Caco-2 (cell line): Measurements from ENCODE around the gene WWOX. TPM values are rescaled to one million over a fixed set of nuclear protein-coding genes. Genes with fewer than 3 reads are reported as not detected.

Source experiments
- BruUV-seq: library from RNA; stranded (reverse); fragments of 400-500 nt; replicated peaks from 2 replicates; lab custom pipeline; 2021; lab: Mats Ljungman, UMichigan
- CTCF ChIA-PET: fragments of 300-600 bp; sonication (Branson Sonifier 250); formaldehyde crosslinking; loops from one replicate; lab custom pipeline; 2022; ENCODE audit warnings: antibody characterized with exemption; lab: Charles Lee
- POLR2A ChIA-PET: fragments of 300-600 bp; sonication (Branson Sonifier 250); formaldehyde crosslinking; loops from one replicate; lab custom pipeline; 2022; ENCODE audit warnings: antibody characterized with exemption; lab: Charles Lee
- DNase-seq, 2 experiments: peaks; one replicate each; pipeline versions ENCODE4 v3.0.0 to v3.0.0-alpha.2; 2020 to 2022
- H3K27me3 ChIP-seq: replicated peaks from 2 replicates; pipeline ENCODE4 v1.6.0; 2011; ENCODE audit warnings: low read length; ENCODE audit not compliant: control insufficient read depth, insufficient read depth
- H3K36me3 ChIP-seq: 2 replicates; pipeline ENCODE4 v1.5.1; 2011; ENCODE audit warnings: low read length; ENCODE audit not compliant: control insufficient read depth, insufficient read depth
- H3K4me1 ChIP-seq: fragments of 250-450 bp; sonication (Bioruptor Pico); 2 replicates; pipeline ENCODE4 v1.5.1; 2020; ENCODE audit warnings: mild to moderate bottlenecking
- H3K4me3 ChIP-seq: 2 replicates; pipeline ENCODE4 v1.5.1; 2011; ENCODE audit warnings: low read depth, mild to moderate bottlenecking, control low read depth, low read length
- H3K9me3 ChIP-seq: fragments of 250-450 bp; sonication (Bioruptor Pico); 2 replicates; pipeline ENCODE4 v1.5.1; 2020; ENCODE audit warnings: mild to moderate bottlenecking, moderate library complexity
- H3K27ac Mint-ChIP-seq: one replicate; pipeline ENCODE4 v1.8.0; 2022; ENCODE audit warnings: mixed read lengths; ENCODE audit not compliant: unreplicated experiment
- H3K27me3 Mint-ChIP-seq: one replicate; pipeline ENCODE4 v1.8.0; 2022; ENCODE audit warnings: mixed read lengths; ENCODE audit not compliant: insufficient read depth, unreplicated experiment
- H3K36me3 Mint-ChIP-seq: one replicate; pipeline ENCODE4 v1.8.0; 2022; ENCODE audit warnings: mild to moderate bottlenecking, mixed read lengths; ENCODE audit not compliant: insufficient read depth, unreplicated experiment
- H3K4me1 Mint-ChIP-seq: one replicate; pipeline ENCODE4 v1.8.0; 2022; ENCODE audit warnings: low read depth, mixed read lengths; ENCODE audit not compliant: unreplicated experiment
- H3K4me3 Mint-ChIP-seq: one replicate; pipeline ENCODE4 v1.8.0; 2022; ENCODE audit warnings: mild to moderate bottlenecking, moderate library complexity, mixed read lengths; ENCODE audit not compliant: unreplicated experiment
- H3K9me3 Mint-ChIP-seq: one replicate; pipeline ENCODE4 v1.8.0; 2022; ENCODE audit warnings: mixed read lengths; ENCODE audit not compliant: unreplicated experiment
- CTCF ChIP-seq, 2 experiments: fragments of 200-600 bp in 1 of 2; IDR thresholded peaks; 1 replicate in 1 of 2; 2 replicates in 1 of 2; pipeline versions ENCODE4 v1.5.1 to v1.8.0; 2011 to 2022; ENCODE audit warnings: antibody characterized with exemption in 1 of 2, control low read depth in 1 of 2, inconsistent platforms in 1 of 2, low read depth in 1 of 2, low read length in 1 of 2, mild to moderate bottlenecking in 1 of 2, moderate library complexity in 1 of 2; ENCODE audit not compliant: insufficient read depth in 1 of 2, severe bottlenecking in 1 of 2, unreplicated experiment in 1 of 2
- intact Hi-C: fragments of 100-400 bp; cut with micrococcal nuclease; formaldehyde crosslinking; loops from one replicate; pipeline ENCODE4 v1.10.0; 2022; ENCODE audit not compliant: unreplicated experiment
- total RNA-seq: library from RNA; stranded (reverse); gene quantifications from 2 replicates; pipeline ENCODE4 v1.2.3, GENCODE V29; 2022

WWOX gene
- total RNA-seq, 1 experiment from 2014 or later, result 45.0 TPM

GRCh38 chr16:78936060-78936459 is 836.6 kb downstream of the WWOX start:
- DNase-seq, result no peak
- no peaks in the 10 kb centered on the region for H3K27me3 ChIP-seq
- no peak overlapping the region for H3K4me3 ChIP-seq
- TF ChIP-seq CTCF (IDR thresholded peaks at IDR 0.05; ENCODE audit: insufficient read depth in 1 of 2, low read depth in 1 of 2, low read length in 1 of 2, severe bottlenecking in 1 of 2, unreplicated experiment in 1 of 2), result no peak
- Mint-ChIP-seq H3K36me3 (no peaks in the 10 kb centered on the region), H3K9me3 (no peaks in the 10 kb centered on the region), H3K4me1 (no peaks in the 10 kb centered on the region), H3K27me3 (no peaks in the 10 kb centered on the region), H3K27ac (no peak overlapping the region), H3K4me3 (no peak overlapping the region)
- ChIA-PET CTCF (no interaction called here), POLR2A (no interaction called here)
- H3K9me3 ChIP-seq, result no peaks in the 10 kb centered on the region
- H3K36me3 ChIP-seq, result no peaks in the 10 kb centered on the region
- no peaks in the 10 kb centered on the region for H3K4me1 ChIP-seq
- intact Hi-C loops, result no loop called here
- BruUV-seq, result no TSS peak

GRCh38 chr16:78939597-78939996 is 840.1 kb downstream of the WWOX start:
- no TSS peak for BruUV-seq
- TF ChIP-seq CTCF (IDR thresholded peaks at IDR 0.05; ENCODE audit: insufficient read depth in 1 of 2, low read depth in 1 of 2, low read length in 1 of 2, severe bottlenecking in 1 of 2, unreplicated experiment in 1 of 2), result no peak
- intact Hi-C loops, result no loop called here
- H3K4me1 ChIP-seq, result no peaks in the 10 kb centered on the region
- H3K27me3 Mint-ChIP-seq, result no peaks in the 10 kb centered on the region
- no peaks in the 10 kb centered on the region for H3K27me3 ChIP-seq
- no peaks in the 10 kb centered on the region for H3K36me3 Mint-ChIP-seq
- H3K4me3 ChIP-seq, result no peak overlapping the region
- H3K27ac Mint-ChIP-seq, result no peak overlapping the region
- DNase-seq, result no peak
- no peaks in the 10 kb centered on the region for H3K9me3 ChIP-seq
- H3K4me1 Mint-ChIP-seq, result no peaks in the 10 kb centered on the region
- no peaks in the 10 kb centered on the region for H3K36me3 ChIP-seq
- H3K9me3 Mint-ChIP-seq, result no peaks in the 10 kb centered on the region
- POLR2A ChIA-PET, result no interaction called here
- H3K4me3 Mint-ChIP-seq, result no peak overlapping the region
- CTCF ChIA-PET, result no interaction called here

- Histone ChIP-seq H3K9me3 (no peaks in the 10 kb centered on the region), H3K4me3 (no peak overlapping the region), H3K4me1 (no peaks in the 10 kb centered on the region), H3K36me3 (no peaks in the 10 kb centered on the region), H3K27me3 (no peaks in the 10 kb centered on the region)
- no peak overlapping the region for H3K27ac Mint-ChIP-seq
- CTCF ChIA-PET, result no interaction called here
- no peak for TF ChIP-seq CTCF (IDR thresholded peaks at IDR 0.05; ENCODE audit: insufficient read depth in 1 of 2, low read depth in 1 of 2, low read length in 1 of 2, severe bottlenecking in 1 of 2, unreplicated experiment in 1 of 2)
- no TSS peak for BruUV-seq
- intact Hi-C loops, result no loop called here
- no peaks in the 10 kb centered on the region for H3K4me1 Mint-ChIP-seq
- no peak for DNase-seq
- H3K36me3 Mint-ChIP-seq, result no peaks in the 10 kb centered on the region
- no peaks in the 10 kb centered on the region for H3K9me3 Mint-ChIP-seq
- H3K27me3 Mint-ChIP-seq, result no peaks in the 10 kb centered on the region
- POLR2A ChIA-PET, result no interaction called here
- no peak overlapping the region for H3K4me3 Mint-ChIP-seq
Observed at GRCh38 chr16:78942625-78943245, 843.3 kb downstream of the WWOX start.
